HCT116 (cell line): Measurements from ENCODE around the gene TMTC3. TPM values are rescaled to one million over a fixed set of nuclear protein-coding genes. Genes with fewer than 3 reads are reported as not detected.
A peak's percentile ranks its signal among the peaks of the same experiment; 100 is the strongest.

Experiments used
- ATAC-seq: fragments of 200-7000 bp; cut with Tn5 transposase; 2 replicates; pipeline ENCODE4 v1.9.1; 2020; ENCODE audit warnings: mild to moderate bottlenecking, moderate library complexity
- BruUV-seq: library from RNA; stranded (reverse); fragments of 400-500 nt; replicated peaks from 2 replicates; lab custom pipeline; 2021; lab: Mats Ljungman, UMichigan
- CTCF ChIA-PET: fragments of 300-600 bp; sonication (Branson Sonifier 250); formaldehyde crosslinking; loops from one replicate; lab custom pipeline; 2021; ENCODE audit warnings: antibody characterized with exemption; lab: Charles Lee
- POLR2A ChIA-PET: fragments of 300-600, 350-600 bp; sonication (Branson Sonifier 250); formaldehyde crosslinking; loops from one replicate; lab custom pipeline; 2021; ENCODE audit warnings: antibody characterized with exemption; lab: Charles Lee
- RAD21 ChIA-PET, 2 experiments: fragments of 300-600 bp; sonication (Branson Sonifier 250); formaldehyde crosslinking; loops; one replicate each; lab custom pipeline; 2023; ENCODE audit warnings: low total read pairs in 2 of 2; ENCODE audit not compliant: uncharacterized antibody in 2 of 2, unreplicated experiment in 2 of 2, low non-redundant PET in 1 of 2; lab: Charles Lee
- DNase-seq: peaks from one replicate; pipeline ENCODE4 v3.0.0-alpha.2; 2010; ENCODE audit warnings: low read depth, low spot score
- H2AFZ ChIP-seq: fragments of 200-600 bp; shearing (Covaris generic), sonication (generic); 2 replicates; pipeline ENCODE4 v1.6.1; 2017; ENCODE audit warnings: low read depth, mixed run types, mixed read lengths, antibody characterized with exemption, low read length; ENCODE audit not compliant: poor library complexity, severe bottlenecking
- H3K27ac ChIP-seq: 2 replicates; pipeline ENCODE4 v1.5.1; 2012; ENCODE audit warnings: low read depth, low read length
- H3K27me3 ChIP-seq: fragments of 200-600 bp; sonication (generic); 2 replicates; pipeline ENCODE4 v1.6.1; 2016; ENCODE audit warnings: mixed run types, low read length, mixed read lengths; ENCODE audit not compliant: insufficient read depth
- H3K36me3 ChIP-seq, 2 experiments: fragments of 200-500 bp in 1 of 2; fragments of 200-600 bp in 1 of 2; sonication (Bioruptor generic) in 1 of 2; sonication (generic) in 1 of 2; 2 replicates each; pipeline versions ENCODE4 v1.5.1 to v1.6.1; 2014 to 2016; ENCODE audit warnings: low read length in 2 of 2, inconsistent platforms in 1 of 2, mixed read lengths in 1 of 2, mixed run types in 1 of 2; ENCODE audit not compliant: insufficient read depth in 2 of 2, control insufficient read depth in 1 of 2
- H3K4me1 ChIP-seq, 2 experiments: fragments of 200-600 bp in 1 of 2; sonication (generic) in 1 of 2; 2 replicates each; pipeline versions ENCODE4 v1.5.1 to v1.6.1; 2012 to 2017; ENCODE audit warnings: low read length in 2 of 2, inconsistent platforms in 1 of 2, mild to moderate bottlenecking in 1 of 2, mixed read lengths in 1 of 2, mixed run types in 1 of 2, moderate library complexity in 1 of 2; ENCODE audit not compliant: insufficient read depth in 2 of 2, control insufficient read depth in 1 of 2
- H3K4me2 ChIP-seq: fragments of 200-600 bp; sonication (generic); 2 replicates; pipeline ENCODE4 v1.6.1; 2017; ENCODE audit warnings: mixed run types, low read length, mixed read lengths
- H3K4me3 ChIP-seq, 2 experiments: fragments of 200-600 bp in 1 of 2; sonication (generic) in 1 of 2; replicated peaks in 1 of 2; 2 replicates each; pipeline ENCODE4 v1.5.1; 2011 to 2016; ENCODE audit warnings: low read length in 2 of 2, control low read depth in 1 of 2, low read depth in 1 of 2, mild to moderate bottlenecking in 1 of 2, mixed read lengths in 1 of 2, mixed run types in 1 of 2
- H3K79me2 ChIP-seq: fragments of 200-600 bp; sonication (generic); 2 replicates; pipeline ENCODE4 v1.6.1; 2017; ENCODE audit warnings: mild to moderate bottlenecking, mixed run types, low read length, moderate library complexity, mixed read lengths; ENCODE audit not compliant: insufficient read depth
- H3K9ac ChIP-seq: fragments of 200-600 bp; sonication (generic); 2 replicates; pipeline ENCODE4 v1.6.1; 2016; ENCODE audit warnings: low read length, mixed read lengths
- H3K9me2 ChIP-seq: fragments of 200-600 bp; sonication (generic), shearing (Covaris generic); 2 replicates; pipeline ENCODE4 v1.6.1; 2017; ENCODE audit warnings: mixed run types, mild to moderate bottlenecking, moderate library complexity; ENCODE audit not compliant: insufficient read depth
- H3K9me3 ChIP-seq, 2 experiments: fragments of 200-500 bp in 1 of 2; fragments of 200-600 bp in 1 of 2; sonication (Bioruptor generic) in 1 of 2; sonication (generic) in 1 of 2; 2 replicates each; pipeline ENCODE4 v1.6.1; 2014 to 2017; ENCODE audit warnings: low read length in 2 of 2, mixed read lengths in 2 of 2, inconsistent platforms in 1 of 2, low read depth in 1 of 2, mild to moderate bottlenecking in 1 of 2, mixed run types in 1 of 2, moderate library complexity in 1 of 2; ENCODE audit not compliant: control insufficient read depth in 1 of 2, insufficient read depth in 1 of 2
- H4K20me1 ChIP-seq: fragments of 200-600 bp; sonication (generic), shearing (Covaris generic); 2 replicates; pipeline ENCODE4 v1.6.1; 2017; ENCODE audit warnings: mixed run types, mild to moderate bottlenecking, moderate library complexity; ENCODE audit not compliant: insufficient read depth
- CEBPB ChIP-seq: IDR thresholded peaks from 2 replicates; pipeline ENCODE4 v1.6.1; 2012; ENCODE audit warnings: low read depth
- ELF1 ChIP-seq: IDR thresholded peaks from 2 replicates; pipeline ENCODE4 v1.6.1; 2012; ENCODE audit warnings: low read depth, borderline replicate concordance
- FOSL1 ChIP-seq: IDR thresholded peaks from 2 replicates; pipeline ENCODE4 v1.6.1; 2012; ENCODE audit warnings: low read depth
- POLR2AphosphoS5 ChIP-seq: IDR thresholded peaks from 2 replicates; pipeline ENCODE4 v1.6.1; 2011; ENCODE audit warnings: mild to moderate bottlenecking, low read depth, low read length, moderate library complexity
- RAD21 ChIP-seq: IDR thresholded peaks from 2 replicates; pipeline ENCODE4 v1.6.1; 2012; ENCODE audit warnings: low read depth, mild to moderate bottlenecking
- SRF ChIP-seq: IDR thresholded peaks from 2 replicates; pipeline ENCODE4 v1.6.1; 2012; ENCODE audit warnings: low read depth
- intact Hi-C: fragments of 100-400 bp; cut with micrococcal nuclease; formaldehyde crosslinking; loops from 2 replicates; pipeline ENCODE4 v1.10.0; 2022
- total RNA-seq: library from RNA; stranded (reverse); gene quantifications from one replicate; pipeline ENCODE4 v1.2.1, GENCODE V29; 2021; ENCODE audit not compliant: unreplicated experiment
- TF ChIP-seq, protein P1 (sequence below), 3 experiments: fragments of 200-600 bp in 1 of 3; sonication (generic) in 1 of 3; IDR thresholded peaks in 2 of 3; conservative IDR thresholded peaks in 1 of 3; 2 replicates each; pipeline ENCODE4 v1.5.1; 2012 to 2017; ENCODE audit warnings: low read depth in 2 of 3, low read length in 2 of 3, antibody characterized with exemption in 1 of 3, borderline replicate concordance in 1 of 3, control low read depth in 1 of 3, mild to moderate bottlenecking in 1 of 3, mixed read lengths in 1 of 3, mixed run types in 1 of 3, moderate library complexity in 1 of 3; ENCODE audit not compliant: insufficient read depth in 1 of 3
- TF ChIP-seq, protein P2 (sequence below): IDR thresholded peaks from 2 replicates; pipeline ENCODE4 v1.6.1; 2011; ENCODE audit warnings: mild to moderate bottlenecking, low read length, moderate library complexity; ENCODE audit not compliant: insufficient replicate concordance; ENCODE audit errors: extremely low read depth
- TF ChIP-seq, protein P3 (sequence below): IDR thresholded peaks from 2 replicates; pipeline ENCODE4 v1.6.1; 2012
- TF ChIP-seq, protein P4 (sequence below): IDR thresholded peaks from 2 replicates; pipeline ENCODE4 v1.6.1; 2012; ENCODE audit warnings: low read depth

The TMTC3 gene
- total RNA-seq, 1 experiment from 2014 or later, result 22.5 TPM

DNA sequence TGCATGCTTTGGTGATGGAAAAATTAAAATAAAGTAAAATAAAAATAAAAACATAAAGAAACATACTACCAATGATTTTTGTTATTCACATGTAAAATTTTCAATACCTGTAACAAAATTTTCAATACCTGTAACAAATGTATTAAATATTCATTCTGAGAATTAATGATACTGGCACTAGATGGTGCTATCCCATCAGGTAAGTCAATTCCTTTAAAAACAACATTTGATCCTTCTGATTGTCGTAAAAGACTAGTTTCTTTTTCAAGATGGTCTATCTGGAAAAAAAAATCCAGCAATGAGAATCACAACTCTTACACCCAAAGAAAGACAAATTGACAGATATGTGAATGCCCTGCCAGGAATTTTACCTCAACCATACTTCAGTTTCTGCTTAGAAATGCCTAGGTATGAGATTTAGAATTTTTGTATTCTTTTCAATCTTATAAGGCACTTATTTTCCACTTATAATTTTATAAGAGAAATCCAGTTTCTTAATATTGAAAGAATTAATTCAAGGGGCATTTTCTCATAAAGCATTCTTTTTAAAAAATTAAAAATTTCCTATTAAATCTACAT, 30.9 kb upstream of the TMTC3 start:
- H3K9ac ChIP-seq, result no peak overlapping the region
- H3K4me3 ChIP-seq, result no peak overlapping the region
- DNase-seq (peak; percentile 38), ATAC-seq (no peak)
- peaks cover 3 to 5% of the 10 kb centered on the region in 2 experiments; a peak in 2 of 4 replicates for H3K36me3 ChIP-seq
- RAD21 ChIA-PET, result no interaction called here
- CTCF ChIA-PET, result interaction anchor here (0.9 to 1.3 kb wide), 2 partner anchors 31 to 882 kb away, joined by 3 to 6 read pairs; partner anchors contain the start of genes CEP290 and TMTC3
- no peak overlapping the region; the same call in 1 of the 2 replicates for H3K27ac ChIP-seq
- peak; percentile 82 for TF ChIP-seq RAD21
- TF ChIP-seq, protein P1, sequence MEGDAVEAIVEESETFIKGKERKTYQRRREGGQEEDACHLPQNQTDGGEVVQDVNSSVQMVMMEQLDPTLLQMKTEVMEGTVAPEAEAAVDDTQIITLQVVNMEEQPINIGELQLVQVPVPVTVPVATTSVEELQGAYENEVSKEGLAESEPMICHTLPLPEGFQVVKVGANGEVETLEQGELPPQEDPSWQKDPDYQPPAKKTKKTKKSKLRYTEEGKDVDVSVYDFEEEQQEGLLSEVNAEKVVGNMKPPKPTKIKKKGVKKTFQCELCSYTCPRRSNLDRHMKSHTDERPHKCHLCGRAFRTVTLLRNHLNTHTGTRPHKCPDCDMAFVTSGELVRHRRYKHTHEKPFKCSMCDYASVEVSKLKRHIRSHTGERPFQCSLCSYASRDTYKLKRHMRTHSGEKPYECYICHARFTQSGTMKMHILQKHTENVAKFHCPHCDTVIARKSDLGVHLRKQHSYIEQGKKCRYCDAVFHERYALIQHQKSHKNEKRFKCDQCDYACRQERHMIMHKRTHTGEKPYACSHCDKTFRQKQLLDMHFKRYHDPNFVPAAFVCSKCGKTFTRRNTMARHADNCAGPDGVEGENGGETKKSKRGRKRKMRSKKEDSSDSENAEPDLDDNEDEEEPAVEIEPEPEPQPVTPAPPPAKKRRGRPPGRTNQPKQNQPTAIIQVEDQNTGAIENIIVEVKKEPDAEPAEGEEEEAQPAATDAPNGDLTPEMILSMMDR (IDR thresholded peaks at IDR 0.05 in 2 of 3, conservative IDR thresholded peaks at IDR 0.05 in 1 of 3; ENCODE audit: borderline replicate concordance in 1 of 3, insufficient read depth in 1 of 3, low read depth in 2 of 3, low read length in 2 of 3), result peak; percentile 31 to 57 (median 35); a peak in 4 of 6 replicates
- TF ChIP-seq FOSL1, result no peak
- TF ChIP-seq ELF1, result no peak
- H3K9me2 ChIP-seq, result no peaks in the 10 kb centered on the region
- H3K4me1 ChIP-seq, result 0 out of 4 replicates have a peak, but pooled peaks cover 0 to 3% of the 10 kb centered on the region in 2 experiments
- no peaks in the 10 kb centered on the region for H3K27me3 ChIP-seq
- POLR2A ChIA-PET, result no interaction called here
- intact Hi-C loops, result loop anchor here (5.0 kb wide), 3 partner anchors 881 to 1416 kb away; partner anchors contain the start of gene POC1B
- H4K20me1 ChIP-seq, result no peaks in the 10 kb centered on the region
- H3K79me2 ChIP-seq, result no peaks in the 10 kb centered on the region
- H3K9me3 ChIP-seq, result no peaks in the 10 kb centered on the region
- BruUV-seq, result no TSS peak
- H2AFZ ChIP-seq, result no peak overlapping the region
- peak overlapping the region; percentile 22; the same call in 1 of the 2 replicates for H3K4me2 ChIP-seq

DNA sequence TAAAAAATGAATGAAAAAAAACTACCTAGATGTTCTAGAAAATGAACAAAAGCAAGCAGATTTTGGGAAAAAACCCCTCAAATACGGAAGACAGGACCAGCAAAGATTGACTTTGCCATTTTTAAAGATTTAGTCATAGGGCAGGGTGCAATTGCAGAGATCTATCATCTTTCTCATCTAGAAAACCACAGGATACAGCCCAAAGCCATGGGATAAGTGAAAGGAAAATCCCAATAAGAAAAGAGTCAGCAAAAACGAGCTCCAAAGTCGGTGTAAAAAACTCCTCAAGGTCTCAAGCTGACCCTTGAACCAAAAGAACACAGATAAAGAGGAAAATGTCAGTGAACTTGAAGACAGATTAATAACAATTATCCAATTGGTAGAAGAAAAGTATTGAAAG, 28.2 kb upstream of the TMTC3 start:
- H4K20me1 ChIP-seq, result no peaks in the 10 kb centered on the region
- DNase-seq (no peak), ATAC-seq (no peak)
- no peaks in the 10 kb centered on the region for H3K9me2 ChIP-seq
- ChIA-PET CTCF (no interaction called here), POLR2A (no interaction called here), RAD21 (no interaction called here)
- no TSS peak for BruUV-seq
- H3K36me3 ChIP-seq, result peaks cover 10 to 11% of the 10 kb centered on the region in 2 experiments; a peak in 3 of 4 replicates
- intact Hi-C loops, result loop anchor here (5.0 kb wide), 3 partner anchors 878 to 1413 kb away; partner anchors contain the start of gene POC1B
- no peak overlapping the region for H3K9ac ChIP-seq
- no peak overlapping the region for H3K4me3 ChIP-seq
- H3K27ac ChIP-seq, result no peak overlapping the region
- TF ChIP-seq, protein P2, sequence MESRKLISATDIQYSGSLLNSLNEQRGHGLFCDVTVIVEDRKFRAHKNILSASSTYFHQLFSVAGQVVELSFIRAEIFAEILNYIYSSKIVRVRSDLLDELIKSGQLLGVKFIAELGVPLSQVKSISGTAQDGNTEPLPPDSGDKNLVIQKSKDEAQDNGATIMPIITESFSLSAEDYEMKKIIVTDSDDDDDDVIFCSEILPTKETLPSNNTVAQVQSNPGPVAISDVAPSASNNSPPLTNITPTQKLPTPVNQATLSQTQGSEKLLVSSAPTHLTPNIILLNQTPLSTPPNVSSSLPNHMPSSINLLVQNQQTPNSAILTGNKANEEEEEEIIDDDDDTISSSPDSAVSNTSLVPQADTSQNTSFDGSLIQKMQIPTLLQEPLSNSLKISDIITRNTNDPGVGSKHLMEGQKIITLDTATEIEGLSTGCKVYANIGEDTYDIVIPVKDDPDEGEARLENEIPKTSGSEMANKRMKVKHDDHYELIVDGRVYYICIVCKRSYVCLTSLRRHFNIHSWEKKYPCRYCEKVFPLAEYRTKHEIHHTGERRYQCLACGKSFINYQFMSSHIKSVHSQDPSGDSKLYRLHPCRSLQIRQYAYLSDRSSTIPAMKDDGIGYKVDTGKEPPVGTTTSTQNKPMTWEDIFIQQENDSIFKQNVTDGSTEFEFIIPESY, result no peak
- TF ChIP-seq, protein P3, sequence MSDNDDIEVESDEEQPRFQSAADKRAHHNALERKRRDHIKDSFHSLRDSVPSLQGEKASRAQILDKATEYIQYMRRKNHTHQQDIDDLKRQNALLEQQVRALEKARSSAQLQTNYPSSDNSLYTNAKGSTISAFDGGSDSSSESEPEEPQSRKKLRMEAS, result no peak
- TF ChIP-seq, protein P4, sequence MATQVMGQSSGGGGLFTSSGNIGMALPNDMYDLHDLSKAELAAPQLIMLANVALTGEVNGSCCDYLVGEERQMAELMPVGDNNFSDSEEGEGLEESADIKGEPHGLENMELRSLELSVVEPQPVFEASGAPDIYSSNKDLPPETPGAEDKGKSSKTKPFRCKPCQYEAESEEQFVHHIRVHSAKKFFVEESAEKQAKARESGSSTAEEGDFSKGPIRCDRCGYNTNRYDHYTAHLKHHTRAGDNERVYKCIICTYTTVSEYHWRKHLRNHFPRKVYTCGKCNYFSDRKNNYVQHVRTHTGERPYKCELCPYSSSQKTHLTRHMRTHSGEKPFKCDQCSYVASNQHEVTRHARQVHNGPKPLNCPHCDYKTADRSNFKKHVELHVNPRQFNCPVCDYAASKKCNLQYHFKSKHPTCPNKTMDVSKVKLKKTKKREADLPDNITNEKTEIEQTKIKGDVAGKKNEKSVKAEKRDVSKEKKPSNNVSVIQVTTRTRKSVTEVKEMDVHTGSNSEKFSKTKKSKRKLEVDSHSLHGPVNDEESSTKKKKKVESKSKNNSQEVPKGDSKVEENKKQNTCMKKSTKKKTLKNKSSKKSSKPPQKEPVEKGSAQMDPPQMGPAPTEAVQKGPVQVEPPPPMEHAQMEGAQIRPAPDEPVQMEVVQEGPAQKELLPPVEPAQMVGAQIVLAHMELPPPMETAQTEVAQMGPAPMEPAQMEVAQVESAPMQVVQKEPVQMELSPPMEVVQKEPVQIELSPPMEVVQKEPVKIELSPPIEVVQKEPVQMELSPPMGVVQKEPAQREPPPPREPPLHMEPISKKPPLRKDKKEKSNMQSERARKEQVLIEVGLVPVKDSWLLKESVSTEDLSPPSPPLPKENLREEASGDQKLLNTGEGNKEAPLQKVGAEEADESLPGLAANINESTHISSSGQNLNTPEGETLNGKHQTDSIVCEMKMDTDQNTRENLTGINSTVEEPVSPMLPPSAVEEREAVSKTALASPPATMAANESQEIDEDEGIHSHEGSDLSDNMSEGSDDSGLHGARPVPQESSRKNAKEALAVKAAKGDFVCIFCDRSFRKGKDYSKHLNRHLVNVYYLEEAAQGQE, result no peak
- TF ChIP-seq SRF, result no peak
- TF ChIP-seq CEBPB, result no peak
- no peak for TF ChIP-seq POLR2AphosphoS5
- H2AFZ ChIP-seq, result no peak overlapping the region
- no peaks in the 10 kb centered on the region for H3K9me3 ChIP-seq
- H3K4me2 ChIP-seq, result no peak overlapping the region
- 0 out of 4 replicates have a peak, but pooled peaks cover 0 to 3% of the 10 kb centered on the region in 2 experiments for H3K4me1 ChIP-seq
- H3K27me3 ChIP-seq, result no peaks in the 10 kb centered on the region
- H3K79me2 ChIP-seq, result no peaks in the 10 kb centered on the region
